H9 (cell line): ENCODE results near the gene MAPK6. TPM values are rescaled to one million over a fixed set of nuclear protein-coding genes. Genes with fewer than 3 reads are reported as not detected.

Source experiments
- DNase-seq: peaks from one replicate; pipeline ENCODE4 v3.0.0-alpha.2; 2017
- H2AFZ ChIP-seq: one replicate; pipeline ENCODE4 v1.6.1; 2013; ENCODE audit warnings: mild to moderate bottlenecking, low read length, control low read depth, moderate library complexity
- H2AK5ac ChIP-seq: 2 replicates; pipeline ENCODE4 v1.6.1; 2013; ENCODE audit warnings: low read length, control low read depth, mixed read lengths; ENCODE audit not compliant: insufficient read length
- H2BK120ac ChIP-seq: one replicate; pipeline ENCODE4 v1.6.1; 2013; ENCODE audit warnings: low read depth, mild to moderate bottlenecking, low read length, control low read depth, inconsistent platforms; ENCODE audit not compliant: poor library complexity, severe bottlenecking
- H2BK12ac ChIP-seq: 2 replicates; pipeline ENCODE4 v1.6.1; 2013; ENCODE audit warnings: low read length, control low read depth, mixed read lengths, low read depth; ENCODE audit not compliant: insufficient read length
- H2BK15ac ChIP-seq: 2 replicates; pipeline ENCODE4 v1.6.1; 2013; ENCODE audit warnings: low read depth, low read length, control low read depth
- H2BK20ac ChIP-seq: one replicate; pipeline ENCODE4 v1.6.1; 2013; ENCODE audit warnings: low read depth, mild to moderate bottlenecking, low read length, control low read depth, inconsistent platforms; ENCODE audit not compliant: poor library complexity, severe bottlenecking
- H2BK5ac ChIP-seq: 2 replicates; pipeline ENCODE4 v1.6.1; 2013; ENCODE audit warnings: low read length, control low read depth, mixed read lengths; ENCODE audit not compliant: insufficient read length
- H3K14ac ChIP-seq: 2 replicates; pipeline ENCODE4 v1.6.1; 2013; ENCODE audit warnings: low read length, control low read depth; ENCODE audit not compliant: insufficient read depth
- H3K18ac ChIP-seq: 2 replicates; pipeline ENCODE4 v1.6.1; 2013; ENCODE audit warnings: low read depth, mild to moderate bottlenecking, mixed read lengths, low read length, control low read depth; ENCODE audit not compliant: insufficient read length
- H3K23ac ChIP-seq: 2 replicates; pipeline ENCODE4 v1.6.1; 2013; ENCODE audit warnings: low read length, control low read depth, mixed read lengths, low read depth; ENCODE audit not compliant: insufficient read length
- H3K23me2 ChIP-seq: 2 replicates; pipeline ENCODE4 v1.6.1; 2013; ENCODE audit warnings: low read depth, mild to moderate bottlenecking, mixed read lengths, low read length, control low read depth; ENCODE audit not compliant: insufficient read length, poor library complexity, severe bottlenecking
- H3K27ac ChIP-seq: 2 replicates; pipeline ENCODE4 v1.5.1; 2013; ENCODE audit warnings: low read length, control low read depth, mixed read lengths, low read depth; ENCODE audit not compliant: insufficient read length
- H3K27me3 ChIP-seq: 2 replicates; pipeline ENCODE4 v1.6.1; 2013; ENCODE audit warnings: low read length, control low read depth, inconsistent platforms; ENCODE audit not compliant: insufficient read depth
- H3K4ac ChIP-seq: 2 replicates; pipeline ENCODE4 v1.6.1; 2013; ENCODE audit warnings: low read depth, mild to moderate bottlenecking, control low read depth, inconsistent platforms, low read length, moderate library complexity
- H3K4me1 ChIP-seq: 2 replicates; pipeline ENCODE4 v1.6.1; 2013; ENCODE audit warnings: low read length, control low read depth, inconsistent platforms; ENCODE audit not compliant: insufficient read depth
- H3K4me2 ChIP-seq: 2 replicates; pipeline ENCODE4 v1.6.1; 2013; ENCODE audit warnings: low read length, control low read depth, mixed read lengths; ENCODE audit not compliant: insufficient read length, insufficient read depth
- H3K56ac ChIP-seq: 2 replicates; pipeline ENCODE4 v1.6.1; 2013; ENCODE audit warnings: low read depth, mild to moderate bottlenecking, mixed read lengths, low read length, control low read depth; ENCODE audit not compliant: insufficient read length
- H3K79me1 ChIP-seq: 2 replicates; pipeline ENCODE4 v1.6.1; 2013; ENCODE audit warnings: low read depth, mild to moderate bottlenecking, moderate library complexity, low read length, control low read depth, inconsistent platforms; ENCODE audit not compliant: insufficient read depth, poor library complexity, severe bottlenecking
- H3K79me2 ChIP-seq: 2 replicates; pipeline ENCODE4 v1.6.1; 2013; ENCODE audit warnings: low read length, control low read depth, inconsistent platforms; ENCODE audit not compliant: insufficient read depth
- H3K9ac ChIP-seq: 2 replicates; pipeline ENCODE4 v1.6.1; 2013; ENCODE audit warnings: low read length, control low read depth, mixed read lengths; ENCODE audit not compliant: insufficient read length; ENCODE audit errors: extremely low read depth
- H3K9me3 ChIP-seq: one replicate; pipeline ENCODE4 v1.6.1; 2013; ENCODE audit warnings: low read depth, low read length, inconsistent platforms; ENCODE audit not compliant: control insufficient read depth
- H3T11ph ChIP-seq: one replicate; pipeline ENCODE4 v1.6.1; 2013; ENCODE audit warnings: mild to moderate bottlenecking, low read length, control low read depth, inconsistent platforms
- H4K20me1 ChIP-seq: one replicate; pipeline ENCODE4 v1.6.1; 2013; ENCODE audit not compliant: control insufficient read depth, insufficient read length, insufficient read depth
- H4K5ac ChIP-seq: 2 replicates; pipeline ENCODE4 v1.6.1; 2013; ENCODE audit warnings: low read depth, mild to moderate bottlenecking, mixed read lengths, low read length, control low read depth; ENCODE audit not compliant: insufficient read length
- H4K8ac ChIP-seq: replicated peaks from 2 replicates; pipeline ENCODE4 v1.6.1; 2013; ENCODE audit warnings: low read length, control low read depth, mixed read lengths, low read depth; ENCODE audit not compliant: insufficient read length
- H4K91ac ChIP-seq: 2 replicates; pipeline ENCODE4 v1.6.1; 2013; ENCODE audit warnings: low read depth, mild to moderate bottlenecking, moderate library complexity, mixed read lengths, low read length, control low read depth; ENCODE audit not compliant: insufficient read length
- H3K27ac Mint-ChIP-seq, 3 experiments: 2 replicates in 2 of 3; 3 replicates in 1 of 3; pipeline ENCODE4 v1.8.0; 2020 to 2021; ENCODE audit warnings: mixed read lengths in 3 of 3, mild to moderate bottlenecking in 1 of 3, moderate library complexity in 1 of 3
- H3K27me3 Mint-ChIP-seq: 2 replicates; pipeline ENCODE4 v1.8.0; 2021; ENCODE audit warnings: low read depth, mild to moderate bottlenecking, moderate library complexity, mixed read lengths
- H3K36me3 Mint-ChIP-seq, 3 experiments: 2 replicates in 2 of 3; 3 replicates in 1 of 3; pipeline ENCODE4 v1.8.0; 2020 to 2021; ENCODE audit warnings: low read depth in 3 of 3, mixed read lengths in 3 of 3; ENCODE audit not compliant: insufficient read depth in 1 of 3
- H3K4me1 Mint-ChIP-seq, 2 experiments: 2 replicates each; pipeline ENCODE4 v1.8.0; 2020; ENCODE audit warnings: mixed read lengths in 2 of 2
- H3K4me3 Mint-ChIP-seq, 2 experiments: 2 replicates in 1 of 2; 3 replicates in 1 of 2; pipeline ENCODE4 v1.8.0; 2020 to 2021; ENCODE audit warnings: mild to moderate bottlenecking in 2 of 2, mixed read lengths in 2 of 2, moderate library complexity in 1 of 2
- H3K9me3 Mint-ChIP-seq, 2 experiments: 2 replicates in 1 of 2; 3 replicates in 1 of 2; pipeline ENCODE4 v1.8.0; 2020; ENCODE audit warnings: mild to moderate bottlenecking in 2 of 2, mixed read lengths in 2 of 2, moderate library complexity in 1 of 2
- CTCF ChIP-seq: fragments of 200-600 bp; sonication (generic); conservative IDR thresholded peaks from 3 replicates; pipeline ENCODE4 v1.8.0; 2021; ENCODE audit warnings: antibody characterized with exemption, mild to moderate bottlenecking
- WGBS: extraction: QIAGEN DNeasy Blood & Tissue Kit; methylation state at CpG from one replicate; pipeline ENCODE4 v1.1.7; 2013; ENCODE audit warnings: missing lambda C conversion rate, low lambda C conversion rate, mixed read lengths; ENCODE audit not compliant: insufficient read length; ENCODE audit errors: extremely low coverage; 5-methylcytosine and 5-hydroxymethylcytosine counted together
- total RNA-seq: library from RNA; stranded (reverse); gene quantifications from 2 replicates; pipeline ENCODE4 v1.2.1, GENCODE V29; 2021

The MAPK6 gene
- total RNA-seq, 1 experiment from 2014 or later = 88.6 TPM

- H3K9me3 ChIP-seq = no peaks in the 10 kb centered on the region
- no peak overlapping the region for H4K8ac ChIP-seq
- no peaks in the 10 kb centered on the region; the same call in 1 of the 2 replicates for H3K27me3 Mint-ChIP-seq
- no peak overlapping the region for H2BK20ac ChIP-seq
- H3K14ac ChIP-seq = no peak overlapping the region
- no peak overlapping the region for H2AFZ ChIP-seq
- no peak overlapping the region for H3T11ph ChIP-seq
- no peak overlapping the region for H3K4me2 ChIP-seq
- H3K4me3 Mint-ChIP-seq = peak overlapping the region in 1 of 2 experiments; percentile 99; a peak in 2 of 5 replicates
- no peak overlapping the region for H4K91ac ChIP-seq
- H3K9me3 Mint-ChIP-seq = peaks cover 2 to 3% of the 10 kb centered on the region in 2 experiments; a peak in 2 of 5 replicates
- no CpG with 5 or more reads among the region's 5 CpGs for WGBS
- peaks cover 2 to 8% (median 4%) of the 10 kb centered on the region in 3 experiments; a peak in 6 of 7 replicates for H3K36me3 Mint-ChIP-seq
- no peak overlapping the region for H3K18ac ChIP-seq
- H3K4me1 Mint-ChIP-seq = peaks cover 7 to 13% of the 10 kb centered on the region in 2 experiments
- H2BK120ac ChIP-seq = no peak overlapping the region
- H3K4me1 ChIP-seq = no peaks in the 10 kb centered on the region
- H3K27ac Mint-ChIP-seq = no peak overlapping the region
- no peak overlapping the region for H3K9ac ChIP-seq
- H2BK5ac ChIP-seq = no peak overlapping the region
- H2AK5ac ChIP-seq = no peak overlapping the region
- H2BK15ac ChIP-seq = no peak overlapping the region
- H3K79me2 ChIP-seq = peaks cover 16% of the 10 kb centered on the region; the same call in 1 of the 2 replicates
- H3K79me1 ChIP-seq = no peaks in the 10 kb centered on the region
- H2BK12ac ChIP-seq = no peak overlapping the region
- DNase-seq = no peak
- H4K5ac ChIP-seq = no peak overlapping the region
- no peaks in the 10 kb centered on the region for H4K20me1 ChIP-seq
- no peak overlapping the region for H3K23ac ChIP-seq
- H3K23me2 ChIP-seq = peaks cover 4% of the 10 kb centered on the region
- no peak for TF ChIP-seq CTCF
- H3K4ac ChIP-seq = no peak overlapping the region
- no peak overlapping the region for H3K27ac ChIP-seq
- H3K56ac ChIP-seq = no peak overlapping the region
- no peaks in the 10 kb centered on the region for H3K27me3 ChIP-seq
Measured at GRCh38 chr15:51973220-51973619, 45.8 kb upstream of the MAPK6 start.
